Stimulated activated CD4-positive, alpha-beta T cell treated with anti-CD3 and anti-CD28 coated beads, Interleukin-4, amount 100 ng/mL, for 4 hours (primary cell): Measurements from ENCODE around the gene RUFY3.
"Not testable (repeated sequence)": the region's sequence is repeated elsewhere in the genome, so short reads cannot be mapped to it uniquely, and the experiment has no call there.

Experiments used
- DNase-seq, 2 experiments: peaks; one replicate each; pipeline ENCODE4 v3.0.0-alpha.2; 2020

The RUFY3 gene

DNA sequence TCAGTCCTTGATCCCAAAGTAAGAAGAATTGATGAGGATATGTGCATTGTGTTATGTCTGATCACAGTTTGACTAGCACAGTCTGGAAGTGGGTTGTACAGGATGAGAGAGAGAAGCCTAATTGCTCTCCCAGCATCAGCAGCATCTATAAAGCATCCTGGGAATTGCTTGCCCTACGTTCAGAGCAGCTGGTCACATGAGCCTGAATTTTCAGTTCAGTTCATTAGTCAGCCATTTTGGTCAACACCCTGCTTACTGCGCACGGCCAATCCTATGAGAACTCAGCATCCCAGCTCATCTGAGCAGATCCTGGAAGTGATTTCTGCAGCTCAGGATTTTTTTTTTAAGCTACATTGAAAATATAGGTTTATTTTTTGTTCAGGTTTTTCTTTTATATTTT, at the start of gene RUFY3:
TSS of gene RUFY3 (plus strand) at position 218 of the 400 bp plus-strand sequence. CDS start 610 bp downstream, outside the sequence.
- no peak for DNase-seq

GRCh38 chr4:70674191-70674590, 47.6 kb upstream of the RUFY3 start:
- no peak for DNase-seq

GRCh38 chr4:70674731-70675130, 47.0 kb upstream of the RUFY3 start:
- DNase-seq = no peak

- no peak for DNase-seq
Observed at GRCh38 chr4:70676554-70677090, 45.1 kb upstream of the RUFY3 start.

- no peak for DNase-seq
Observed at GRCh38 chr4:70678383-70678999, 43.3 kb upstream of the RUFY3 start.

DNA sequence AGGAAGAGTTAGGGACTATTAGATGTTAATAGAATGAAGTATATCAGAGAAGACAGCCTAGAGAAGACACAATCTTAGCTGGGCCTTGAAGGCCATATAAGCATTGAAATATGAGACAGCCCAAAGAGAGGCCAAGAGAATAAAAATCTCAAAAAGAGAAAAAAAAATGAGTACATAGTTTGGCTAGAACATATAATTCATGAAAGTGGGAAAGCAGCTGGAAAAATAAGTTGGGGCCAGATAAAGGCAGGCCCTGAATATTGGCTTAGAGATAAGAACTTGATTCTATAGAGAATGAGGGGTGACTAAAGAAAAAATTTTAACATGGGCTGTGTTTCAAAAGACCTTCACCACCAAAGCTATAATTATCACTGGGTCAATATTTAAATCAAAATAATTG, 40.8 kb upstream of the RUFY3 start:
- no peak for DNase-seq

DNA sequence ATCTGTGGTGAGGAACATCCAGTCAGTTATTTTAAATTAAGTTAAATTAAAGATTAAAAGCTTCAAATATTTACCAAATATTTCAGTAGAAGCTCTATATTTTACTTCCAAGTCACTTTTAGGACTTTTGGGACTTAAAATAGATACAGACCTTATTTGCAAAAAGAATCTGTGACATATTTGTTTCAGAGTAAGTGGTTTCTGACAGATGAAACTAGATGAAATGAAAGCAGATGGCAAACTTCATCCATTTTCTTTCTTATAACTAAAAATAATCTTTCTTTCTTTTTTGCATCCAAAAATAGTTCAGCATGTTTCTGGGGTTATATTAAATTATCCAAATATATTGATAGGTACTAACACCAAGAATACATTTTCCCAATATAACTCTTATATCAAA, 40.1 kb upstream of the RUFY3 start:
- no peak for DNase-seq

- not testable (repeated sequence) for DNase-seq
Observed at GRCh38 chr4:70682142-70682541, 39.6 kb upstream of the RUFY3 start.

DNA sequence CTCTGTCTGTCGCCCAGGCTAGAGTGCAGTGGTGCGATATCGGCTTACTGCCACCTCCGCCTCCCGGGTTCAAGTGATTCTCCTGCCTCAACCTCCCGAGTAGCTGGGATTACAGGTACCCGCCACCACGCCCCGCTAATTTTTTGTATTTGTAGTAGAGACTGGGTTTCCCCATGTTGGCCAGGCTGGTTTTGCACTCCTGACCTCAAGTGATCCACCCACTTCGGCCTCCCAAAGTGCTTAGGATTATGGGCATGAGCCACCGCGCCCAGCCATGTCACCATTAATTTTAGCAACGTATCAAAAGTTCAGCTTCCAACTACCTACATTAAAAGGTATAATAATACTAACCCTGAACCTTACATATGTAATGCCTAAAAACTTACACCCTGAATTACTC, 34.4 kb upstream of the RUFY3 start:
- DNase-seq = no peak

- DNase-seq = peak; percentile 91 to 93
Observed at GRCh38 chr4:70687821-70688794, 33.7 kb upstream of the RUFY3 start, which contains the start of gene UTP3. UTP3 (plus strand) TSS chr4:70688532; CDS start chr4:70688678, 146 bp downstream.

- peak in 1 of 2 experiments; percentile 23 for DNase-seq
Observed at GRCh38 chr4:70688795-70689231, 33.0 kb upstream of the RUFY3 start.

- no peak for DNase-seq
Observed at GRCh38 chr4:70691661-70692060, 30.1 kb upstream of the RUFY3 start.

GRCh38 chr4:70694633-70695032, 27.1 kb upstream of the RUFY3 start:
- not testable (repeated sequence) for DNase-seq

DNA sequence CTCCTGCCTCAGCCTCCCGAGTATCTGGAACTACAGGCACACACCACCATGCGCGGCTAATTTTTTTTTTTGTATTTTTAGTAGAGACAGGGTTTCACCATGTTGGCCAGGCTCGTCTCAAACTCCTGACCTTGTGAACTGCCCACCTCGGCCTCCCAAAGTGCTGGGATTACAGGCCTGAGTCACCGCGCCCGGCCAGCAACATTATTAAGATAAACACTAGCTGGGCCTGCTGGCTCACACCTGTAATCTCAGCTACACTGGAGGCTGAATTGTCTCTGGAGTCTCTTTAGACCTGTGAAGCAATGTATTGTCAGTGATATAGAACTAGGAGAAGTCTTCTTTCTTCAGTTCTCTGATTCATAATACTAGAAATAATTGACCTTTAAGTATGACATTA, 23.3 kb upstream of the RUFY3 start:
- DNase-seq = not testable (repeated sequence)

- DNase-seq = no peak
Observed at GRCh38 chr4:70700712-70701111, 21.1 kb upstream of the RUFY3 start.

GRCh38 chr4:70701271-70701670, 20.5 kb upstream of the RUFY3 start:
- no peak for DNase-seq

DNA sequence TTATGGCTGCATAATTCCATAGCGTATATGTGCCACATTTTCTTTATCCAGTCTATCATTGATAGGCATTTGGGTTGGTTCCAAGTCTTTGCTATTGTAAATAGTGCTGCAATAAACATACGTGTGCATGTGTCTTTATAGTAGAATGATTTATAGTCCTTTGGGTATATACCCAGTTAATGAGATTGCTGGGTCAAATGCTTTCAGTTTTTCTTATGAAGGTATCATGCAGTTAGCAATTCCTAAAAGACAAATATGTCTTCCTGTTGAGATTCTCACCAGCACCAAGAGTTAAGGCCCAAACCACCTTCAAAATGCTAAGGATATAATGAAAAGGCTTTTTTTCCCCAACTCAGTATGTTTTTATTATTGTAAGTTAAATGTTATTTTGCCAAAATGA, 19.2 kb upstream of the RUFY3 start:
- DNase-seq = not testable (repeated sequence)

GRCh38 chr4:70703619-70704214, 18.0 kb upstream of the RUFY3 start:
- DNase-seq = no peak

DNA sequence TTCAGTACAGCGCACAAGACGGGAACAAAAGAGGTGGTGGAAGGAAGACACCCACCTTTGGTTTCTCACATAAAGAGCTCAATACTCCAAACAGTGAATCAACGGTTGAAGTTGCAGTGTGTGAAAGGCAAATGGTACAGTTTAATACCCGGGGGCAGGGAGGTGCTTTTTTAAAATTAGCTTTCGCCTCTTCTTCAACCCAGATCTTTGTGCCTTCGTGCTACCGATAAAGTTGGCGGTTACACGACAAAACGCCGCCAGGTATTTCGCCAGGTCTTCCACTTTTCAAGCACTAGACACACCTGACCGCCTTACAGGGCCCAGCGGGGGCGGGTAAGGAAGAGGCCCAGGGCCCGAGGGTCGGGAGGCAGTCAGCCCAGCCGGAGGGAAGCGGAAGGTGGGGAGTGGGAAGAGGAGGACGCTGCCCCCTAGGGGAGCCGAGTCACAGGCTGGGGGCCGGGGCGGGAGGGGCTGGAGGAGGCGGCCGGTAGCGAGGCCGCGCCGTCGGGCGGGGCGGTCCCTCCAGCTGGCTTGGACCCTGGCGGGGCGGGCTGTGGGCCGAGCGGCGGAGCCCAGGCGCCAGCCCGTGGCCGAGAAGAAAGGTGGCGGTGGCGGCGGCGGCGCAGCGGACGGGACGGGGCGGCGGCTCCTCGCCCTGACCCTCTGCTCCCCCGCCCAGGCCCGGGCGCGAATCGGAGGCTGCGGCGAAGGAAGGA, 17.4 kb upstream of the RUFY3 start:
- DNase-seq = peak; percentile 45

DNA sequence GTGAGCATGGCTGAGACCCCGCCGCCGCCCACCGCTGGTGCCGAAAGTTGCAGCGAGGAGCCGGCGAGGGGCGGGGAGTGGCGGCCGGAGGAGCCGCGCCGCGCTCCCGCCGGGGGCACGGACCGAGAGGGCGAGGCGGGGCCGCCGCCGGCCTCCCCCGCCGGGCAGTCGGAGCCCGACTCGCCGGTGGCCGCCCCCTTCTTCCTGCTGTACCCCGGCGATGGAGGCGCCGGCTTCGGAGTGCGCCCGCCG, 16.9 kb upstream of the RUFY3 start:
- DNase-seq = peak in 1 of 2 experiments; percentile 20

- peak; percentile 67 to 68 for DNase-seq
Observed at GRCh38 chr4:70705183-70706043, 16.4 kb upstream of the RUFY3 start.

GRCh38 chr4:70706044-70706461, 15.7 kb upstream of the RUFY3 start:
- no peak for DNase-seq
